ENCODE data around the gene DDR2. TPM values are rescaled to one million over a fixed set of nuclear protein-coding genes. Genes with fewer than 3 reads are reported as not detected.

Gene DDR2
- total RNA-seq, 2 experiments from 2014 or later, result 0.22 to 0.42 TPM

- Histone ChIP-seq H3K9me3 (ENCODE audit: control insufficient read depth in 1 of 2, insufficient read depth in 1 of 2, low read length in 2 of 2) (no peaks in the 10 kb centered on the region), H3K36me3 (ENCODE audit: insufficient read depth, low read length) (no peaks in the 10 kb centered on the region), H3K4me1 (ENCODE audit: insufficient read depth, low read length) (no peaks in the 10 kb centered on the region), H3K4me3 (ENCODE audit: low read length) (no peak overlapping the region), H3K27ac (ENCODE audit: low read depth in 1 of 2, low read length in 2 of 2) (no peak overlapping the region), H3K27me3 (ENCODE audit: control insufficient read depth in 1 of 2, insufficient read depth in 2 of 2, low read length in 2 of 2) (no peaks in the 10 kb centered on the region)
- CTCF ChIA-PET, result no interaction called here
- Mint-ChIP-seq H3K4me1 (ENCODE audit: low read depth) (no peaks in the 10 kb centered on the region), H3K27me3 (peaks cover 8% of the 10 kb centered on the region), H3K4me3 (no peak overlapping the region), H3K36me3 (ENCODE audit: low read depth) (no peaks in the 10 kb centered on the region), H3K27ac (no peak overlapping the region), H3K9me3 (no peaks in the 10 kb centered on the region)
- ATAC-seq (ENCODE audit: poor library complexity), result no peak
- intact Hi-C loops (cut with DNase I, micrococcal nuclease), result no loop called here
- POLR2A ChIA-PET, result no interaction called here
- no peak for TF ChIP-seq CTCF (IDR thresholded peaks at IDR 0.05)
- DNase-seq, result no peak
Measured at GRCh38 chr1:162732094-162732493, 99.8 kb downstream of the DDR2 start.

GRCh38 chr1:162732566-162733335 lies 100.5 kb downstream of the DDR2 start:
- Histone ChIP-seq H3K36me3 (ENCODE audit: insufficient read depth, low read length) (no peaks in the 10 kb centered on the region), H3K9me3 (ENCODE audit: control insufficient read depth in 1 of 2, insufficient read depth in 1 of 2, low read length in 2 of 2) (no peaks in the 10 kb centered on the region), H3K27ac (ENCODE audit: low read depth in 1 of 2, low read length in 2 of 2) (no peak overlapping the region), H3K27me3 (ENCODE audit: control insufficient read depth in 1 of 2, insufficient read depth in 2 of 2, low read length in 2 of 2) (no peaks in the 10 kb centered on the region), H3K4me1 (ENCODE audit: insufficient read depth, low read length) (no peaks in the 10 kb centered on the region), H3K4me3 (ENCODE audit: low read length) (no peak overlapping the region)
- Mint-ChIP-seq H3K27me3 (peaks cover 8% of the 10 kb centered on the region), H3K36me3 (ENCODE audit: low read depth) (no peaks in the 10 kb centered on the region), H3K9me3 (no peaks in the 10 kb centered on the region), H3K27ac (no peak overlapping the region), H3K4me1 (ENCODE audit: low read depth) (no peaks in the 10 kb centered on the region), H3K4me3 (no peak overlapping the region)
- no peak for TF ChIP-seq CTCF (IDR thresholded peaks at IDR 0.05)
- ChIA-PET POLR2A (no interaction called here), CTCF (no interaction called here)
- DNase-seq (no peak), ATAC-seq (ENCODE audit: poor library complexity) (no peak)
- intact Hi-C loops (cut with DNase I, micrococcal nuclease), result no loop called here

GRCh38 chr1:162733336-162733590 lies 101.0 kb downstream of the DDR2 start:
- peaks cover 8% of the 10 kb centered on the region for H3K27me3 Mint-ChIP-seq
- intact Hi-C loops (cut with DNase I, micrococcal nuclease), result no loop called here
- no peaks in the 10 kb centered on the region for H3K4me1 Mint-ChIP-seq (ENCODE audit: low read depth)
- ChIA-PET CTCF (no interaction called here), POLR2A (no interaction called here)
- H3K4me3 ChIP-seq (ENCODE audit: low read length), result no peak overlapping the region
- no peak overlapping the region for H3K27ac ChIP-seq (ENCODE audit: low read depth in 1 of 2, low read length in 2 of 2)
- H3K4me1 ChIP-seq (ENCODE audit: insufficient read depth, low read length), result no peaks in the 10 kb centered on the region
- ATAC-seq (ENCODE audit: poor library complexity) (no peak), DNase-seq (no peak)
- TF ChIP-seq CTCF (IDR thresholded peaks at IDR 0.05), result no peak
- no peak overlapping the region for H3K27ac Mint-ChIP-seq
- H3K9me3 Mint-ChIP-seq, result no peaks in the 10 kb centered on the region
- no peaks in the 10 kb centered on the region for H3K36me3 Mint-ChIP-seq (ENCODE audit: low read depth)
- H3K36me3 ChIP-seq (ENCODE audit: insufficient read depth, low read length), result no peaks in the 10 kb centered on the region
- no peak overlapping the region for H3K4me3 Mint-ChIP-seq
- H3K27me3 ChIP-seq (ENCODE audit: control insufficient read depth in 1 of 2, insufficient read depth in 2 of 2, low read length in 2 of 2), result no peaks in the 10 kb centered on the region
- H3K9me3 ChIP-seq (ENCODE audit: control insufficient read depth in 1 of 2, insufficient read depth in 1 of 2, low read length in 2 of 2), result no peaks in the 10 kb centered on the region

Data from CD4-positive, alpha-beta T cell (primary cell).